ENCODE measurements around the gene TNFRSF17.
"Not testable (repeated sequence)": the region's sequence is repeated elsewhere in the genome, so short reads cannot be mapped to it uniquely, and the experiment has no call there.

Gene TNFRSF17

GRCh38 chr16:11964761-11965551 is at the start of gene TNFRSF17:
Gene TNFRSF17, plus strand, starts transcription at chr16:11965210. Its CDS starts 115 bp downstream, at chr16:11965325.
- DNase-seq (ENCODE audit: low spot score): no peak

DNA sequence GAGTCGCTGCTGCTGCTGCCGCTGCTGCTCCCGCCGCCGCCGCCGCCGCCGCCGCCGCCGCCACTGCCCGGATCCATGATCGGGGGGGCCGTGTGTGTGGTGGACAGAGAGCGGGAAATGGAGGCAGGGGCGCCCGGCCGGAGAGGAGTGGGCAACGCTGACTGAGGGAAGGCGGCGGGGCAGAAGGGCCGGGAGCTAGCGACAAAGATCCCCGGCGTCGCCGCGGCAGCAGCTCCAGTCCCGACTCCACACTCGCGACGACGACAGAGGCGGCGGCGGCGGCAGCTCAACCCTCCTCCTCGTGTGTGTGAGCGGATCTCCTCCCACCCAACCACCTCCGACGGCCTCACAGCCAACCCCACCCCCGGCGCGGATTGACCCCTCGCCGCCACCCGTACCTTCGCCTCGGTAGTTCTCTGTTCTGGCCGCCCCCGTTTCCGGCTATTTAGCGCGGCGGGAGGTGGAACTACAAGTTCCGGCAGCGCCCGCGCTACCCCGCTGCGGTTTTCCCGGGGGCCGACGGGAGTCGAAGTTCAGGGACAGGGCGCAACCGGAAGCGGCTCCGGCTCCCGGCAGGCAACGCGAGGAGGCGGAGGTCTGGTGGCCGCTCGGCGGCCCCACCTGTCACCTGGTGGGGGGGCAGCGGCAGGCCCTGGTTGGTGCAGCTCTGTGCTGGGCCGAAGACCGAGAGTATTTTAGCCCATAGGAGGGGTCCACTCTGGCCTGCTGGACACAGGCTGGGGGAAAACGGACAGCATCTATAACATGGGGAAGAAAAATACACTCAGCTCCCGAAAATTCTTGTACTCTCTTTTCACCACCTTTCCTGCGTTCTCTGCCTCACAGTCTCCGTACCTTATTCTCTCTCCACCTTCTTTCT is 49.1 kb upstream of the TNFRSF17 start, which contains the start of gene GSPT1:
TSS of gene GSPT1 (minus strand) at position 313 of the 880 bp plus-strand sequence. CDS start at position 77, 236 bp downstream.
- peak; percentile 100 for DNase-seq (ENCODE audit: low spot score)

- no peak for DNase-seq (ENCODE audit: low spot score)
Measured at GRCh38 chr16:11916524-11917285, 48.3 kb upstream of the TNFRSF17 start.

- DNase-seq (ENCODE audit: low spot score): not testable (repeated sequence)
Measured at GRCh38 chr16:11924046-11924445, 41.0 kb upstream of the TNFRSF17 start.

GRCh38 chr16:11927350-11927749 is 37.7 kb upstream of the TNFRSF17 start:
- not testable (repeated sequence) for DNase-seq (ENCODE audit: low spot score)

DNA sequence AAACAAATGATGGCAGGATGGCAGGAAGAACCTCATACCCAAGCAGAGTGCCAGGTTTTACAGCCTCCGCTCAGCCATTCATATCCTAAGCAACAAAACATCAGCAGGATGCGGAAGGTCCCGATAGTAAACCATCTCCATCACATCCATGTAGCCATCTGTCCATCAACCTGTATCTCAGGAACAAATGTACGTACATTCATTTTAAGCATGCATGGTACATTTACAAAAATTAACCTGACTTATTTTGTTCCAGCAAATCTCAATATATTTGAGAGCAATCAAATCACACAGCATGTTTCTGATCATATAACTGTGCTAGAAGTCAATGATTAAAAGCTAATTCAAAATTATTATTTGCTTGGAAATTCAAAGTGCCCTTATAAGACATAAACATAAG is 23.1 kb upstream of the TNFRSF17 start, which contains the start of gene NPIPB2:
TSS of gene NPIPB2 (minus strand) at position 101 of the 400 bp plus-strand sequence. CDS start at position 101, 0 bp downstream.
- DNase-seq (ENCODE audit: low spot score): not testable (repeated sequence)

- DNase-seq (ENCODE audit: low spot score): no peak
Measured at GRCh38 chr16:11946433-11946832, 18.6 kb upstream of the TNFRSF17 start.

GRCh38 chr16:11948819-11949218 is 16.2 kb upstream of the TNFRSF17 start:
- DNase-seq (ENCODE audit: low spot score): no peak

DNA sequence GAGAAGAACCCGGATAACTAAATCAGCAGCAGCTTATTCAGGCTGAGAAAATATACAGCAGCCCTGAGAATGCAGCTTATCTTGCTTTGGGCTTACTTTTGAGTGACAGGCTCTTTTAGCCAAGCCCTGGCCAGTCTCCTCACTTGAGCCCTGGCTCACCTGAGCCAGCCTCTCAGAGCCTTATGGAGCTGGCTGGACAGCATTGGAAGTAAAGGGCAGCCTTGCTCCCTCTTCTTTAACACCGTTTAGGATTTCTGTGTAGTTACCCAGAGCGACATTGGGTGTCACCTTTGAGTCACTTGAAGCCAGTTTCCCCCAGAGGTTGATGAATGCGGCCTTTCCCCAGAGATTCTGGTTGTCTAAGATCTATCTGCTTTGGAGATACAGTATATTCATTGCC is 15.5 kb upstream of the TNFRSF17 start:
- DNase-seq (ENCODE audit: low spot score): no peak

- no peak for DNase-seq (ENCODE audit: low spot score)
Measured at GRCh38 chr16:11950388-11950787, 14.6 kb upstream of the TNFRSF17 start.

- DNase-seq (ENCODE audit: low spot score): not testable (repeated sequence)
Measured at GRCh38 chr16:11953576-11953975, 11.4 kb upstream of the TNFRSF17 start.

- DNase-seq (ENCODE audit: low spot score): no peak
Measured at GRCh38 chr16:11955713-11956123, 9.3 kb upstream of the TNFRSF17 start.

- no peak for DNase-seq (ENCODE audit: low spot score)
Measured at GRCh38 chr16:11956558-11956957, 8.5 kb upstream of the TNFRSF17 start.

GRCh38 chr16:11957591-11958395 is 7.2 kb upstream of the TNFRSF17 start:
- DNase-seq (ENCODE audit: low spot score): no peak

GRCh38 chr16:11962457-11962856 is 2.6 kb upstream of the TNFRSF17 start:
- not testable (repeated sequence) for DNase-seq (ENCODE audit: low spot score)

GRCh38 chr16:11962978-11963377 is 2.0 kb upstream of the TNFRSF17 start:
- not testable (repeated sequence) for DNase-seq (ENCODE audit: low spot score)

DNA sequence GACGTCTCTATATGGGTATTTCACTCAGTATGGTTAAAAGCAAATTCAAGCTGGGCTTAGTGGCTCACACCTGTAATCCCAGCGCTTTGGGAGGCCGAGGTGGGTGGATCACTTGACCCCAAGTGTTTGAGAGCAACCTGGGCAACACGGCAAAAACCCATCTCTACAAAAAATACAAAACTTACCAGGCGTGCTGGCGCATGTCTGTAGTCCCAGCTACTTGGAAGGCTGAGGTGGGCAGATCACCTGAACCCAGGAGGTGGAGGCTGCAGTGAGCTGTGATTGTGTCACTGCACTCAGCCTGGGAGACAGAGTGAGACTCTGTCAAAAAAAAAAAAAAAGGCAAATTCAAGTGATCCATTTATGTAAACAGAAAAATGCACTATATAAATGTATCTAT is 1.3 kb upstream of the TNFRSF17 start:
- no peak for DNase-seq (ENCODE audit: low spot score)

- no peak for DNase-seq (ENCODE audit: low spot score)
Measured at GRCh38 chr16:11966173-11966572, 1.2 kb downstream of the TNFRSF17 start.

GRCh38 chr16:11967195-11967911 is 2.3 kb downstream of the TNFRSF17 start:
- no peak for DNase-seq (ENCODE audit: low spot score)

DNA sequence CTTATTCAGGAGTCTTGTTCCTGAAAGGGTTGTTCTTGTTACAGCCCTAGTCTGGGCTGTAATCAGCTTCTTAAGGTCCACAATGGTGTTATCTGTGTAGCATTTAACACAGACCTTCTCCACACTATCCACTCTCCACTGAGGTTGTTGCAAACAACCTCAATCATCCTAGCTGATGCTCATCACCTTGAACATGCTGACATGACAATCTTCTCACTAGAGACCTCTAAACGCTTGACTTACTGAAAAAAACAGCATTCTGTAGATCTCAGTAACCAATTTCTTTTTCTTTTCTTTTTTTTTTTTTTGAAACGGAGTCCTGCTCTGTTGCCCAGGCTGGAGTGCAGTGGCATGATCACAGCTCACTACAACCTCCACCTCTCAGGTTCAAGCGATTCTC is 3.6 kb downstream of the TNFRSF17 start:
- DNase-seq (ENCODE audit: low spot score): no peak
